ENCODE data around the gene CPN2.

GRCh38 chr3:194314388-194315068 is 36.6 kb downstream of the CPN2 start:
- TF ChIP-seq ELF4 (IDR thresholded peaks at IDR 0.05) (no peak), TARDBP (IDR thresholded peaks at IDR 0.05) (no peak)

All from HEK293T (cell line).